PC-3 (cell line): ENCODE results near the gene GPR179. TPM values are rescaled to one million over a fixed set of nuclear protein-coding genes. Genes with fewer than 3 reads are reported as not detected.

Experiments used
- ATAC-seq: fragments of 200-7000 bp; cut with Tn5 transposase; 2 replicates; pipeline ENCODE4 v1.9.1; 2020; ENCODE audit warnings: mild to moderate bottlenecking, moderate library complexity
- BruUV-seq: library from RNA; stranded (reverse); fragments of 400-500 nt; replicated peaks from 2 replicates; lab custom pipeline; 2021; lab: Mats Ljungman, UMichigan
- CTCF ChIA-PET: fragments of 300-600 bp; sonication (Branson Sonifier 250); formaldehyde crosslinking; loops from one replicate; lab custom pipeline; 2022; ENCODE audit warnings: antibody characterized with exemption; lab: Charles Lee
- POLR2A ChIA-PET: fragments of 300-600 bp; sonication (Branson Sonifier 250); formaldehyde crosslinking; loops from one replicate; lab custom pipeline; 2022; ENCODE audit warnings: antibody characterized with exemption; ENCODE audit not compliant: unreplicated experiment; lab: Charles Lee
- DNase-seq: peaks from one replicate; pipeline ENCODE4 v3.0.0-alpha.2; 2015
- H2AFZ ChIP-seq: fragments of 300-600 bp; sonication (generic); 2 replicates; pipeline ENCODE4 v1.6.0; 2016; ENCODE audit warnings: antibody characterized with exemption, low read length
- H3F3A ChIP-seq: fragments of 300-600 bp; sonication (generic); one replicate; pipeline ENCODE4 v1.6.0; 2017; ENCODE audit warnings: antibody characterized with exemption, low read length, control low read depth, mild to moderate bottlenecking; ENCODE audit not compliant: unreplicated experiment
- H3K27ac ChIP-seq: fragments of 300-600 bp; sonication (generic); 2 replicates; pipeline ENCODE4 v1.5.1; 2016; ENCODE audit warnings: mild to moderate bottlenecking, low read length
- H3K27me3 ChIP-seq: fragments of 300-600 bp; sonication (generic); 2 replicates; pipeline ENCODE4 v1.6.1; 2016; ENCODE audit warnings: low read length, mixed read lengths
- H3K36me3 ChIP-seq: fragments of 300-600 bp; sonication (generic); 2 replicates; pipeline ENCODE4 v1.6.1; 2016; ENCODE audit warnings: low read depth, mixed run types, low read length, mixed read lengths
- H3K4me1 ChIP-seq: fragments of 300-600 bp; sonication (generic); 2 replicates; pipeline ENCODE4 v1.5.1; 2016; ENCODE audit warnings: low read length; ENCODE audit not compliant: insufficient read depth
- H3K4me2 ChIP-seq: fragments of 300-600 bp; sonication (generic); 2 replicates; pipeline ENCODE4 v1.6.0; 2016; ENCODE audit warnings: low read length
- H3K4me3 ChIP-seq: fragments of 300-600 bp; sonication (generic); 2 replicates; pipeline ENCODE4 v1.5.1; 2016; ENCODE audit warnings: mild to moderate bottlenecking, low read length, mixed read lengths
- H3K79me2 ChIP-seq: fragments of 300-600 bp; sonication (generic); 2 replicates; pipeline ENCODE4 v1.6.1; 2017; ENCODE audit warnings: low read length, mixed read lengths
- H3K9ac ChIP-seq: fragments of 300-600 bp; sonication (generic); 2 replicates; pipeline ENCODE4 v1.6.0; 2016; ENCODE audit warnings: mild to moderate bottlenecking, low read length
- H3K9me2 ChIP-seq: fragments of 300-600 bp; sonication (generic); replicated peaks from 2 replicates; pipeline ENCODE4 v1.6.1; 2016; ENCODE audit warnings: mixed run types, low read length, mixed read lengths
- H3K9me3 ChIP-seq: fragments of 300-600 bp; sonication (generic); 2 replicates; pipeline ENCODE4 v1.6.1; 2016; ENCODE audit warnings: low read length, mixed read lengths
- H4K20me1 ChIP-seq: fragments of 300-600 bp; sonication (generic); 2 replicates; pipeline ENCODE4 v1.6.1; 2016; ENCODE audit warnings: low read length, mixed read lengths
- CTCF ChIP-seq: fragments of 300-600 bp; sonication (generic); conservative IDR thresholded peaks from 2 replicates; pipeline ENCODE4 v1.5.1; 2017; ENCODE audit warnings: antibody characterized with exemption, low read depth, mild to moderate bottlenecking, low read length
- EZH2 ChIP-seq: fragments of 300-600 bp; sonication (generic); IDR thresholded peaks from one replicate; pipeline ENCODE4 v1.6.1; 2017; ENCODE audit warnings: antibody characterized with exemption, mild to moderate bottlenecking, low read length; ENCODE audit not compliant: unreplicated experiment
- EZH2phosphoT487 ChIP-seq: fragments of 300-600 bp; sonication (generic); IDR thresholded peaks from 2 replicates; pipeline ENCODE4 v1.6.1; 2018; ENCODE audit warnings: mild to moderate bottlenecking, antibody characterized with exemption, low read length, borderline replicate concordance
- intact Hi-C: fragments of 100-400 bp; cut with micrococcal nuclease; formaldehyde crosslinking; loops from 2 replicates; pipeline ENCODE4 v1.9.0; 2023
- total RNA-seq: library from RNA; depleted of rRNA; stranded (reverse); fragments of >200 nt; gene quantifications from 2 replicates; pipeline ENCODE4 v1.2.3, GENCODE V29; 2014

Gene GPR179
- total RNA-seq, 1 experiment from 2014 or later = not detected

GRCh38 chr17:38361694-38362465 lies 18.1 kb upstream of the GPR179 start:
- TF ChIP-seq EZH2phosphoT487 (no peak), CTCF (no peak), EZH2 (no peak)
- BruUV-seq = no TSS peak
- POLR2A ChIA-PET = no interaction called here
- Histone ChIP-seq H3K4me3 (no peak overlapping the region), H3K4me2 (no peak overlapping the region), H3K36me3 (no peaks in the 10 kb centered on the region), H3K79me2 (peaks cover 13% of the 10 kb centered on the region; the same call in 1 of the 2 replicates), H2AFZ (no peak overlapping the region), H3F3A (no peaks in the 10 kb centered on the region), H3K9me3 (no peaks in the 10 kb centered on the region), H3K27me3 (no peaks in the 10 kb centered on the region), H3K9ac (no peak overlapping the region), H4K20me1 (no peaks in the 10 kb centered on the region), H3K4me1 (no peaks in the 10 kb centered on the region), H3K9me2 (no peaks in the 10 kb centered on the region), H3K27ac (no peak overlapping the region)
- CTCF ChIA-PET = no interaction called here
- intact Hi-C loops = no loop called here
- peak; percentile 25 for DNase-seq
- peak; percentile 61 for ATAC-seq

GRCh38 chr17:38358586-38359513 lies 15.1 kb upstream of the GPR179 start:
- ChIA-PET CTCF (interaction anchor here (1.0 kb wide), 1 partner anchor 9 kb away, joined by 3 read pairs; no protein-coding TSS in a partner anchor), POLR2A (no interaction called here)
- H3K9me3 ChIP-seq = no peaks in the 10 kb centered on the region
- no peak overlapping the region for H3K4me3 ChIP-seq
- H3K9ac ChIP-seq = no peak overlapping the region
- DNase-seq (no peak), ATAC-seq (no peak)
- no peaks in the 10 kb centered on the region for H4K20me1 ChIP-seq
- H3K36me3 ChIP-seq = no peaks in the 10 kb centered on the region
- no peak overlapping the region for H3K27ac ChIP-seq
- no peaks in the 10 kb centered on the region for H3K9me2 ChIP-seq
- H3F3A ChIP-seq = no peaks in the 10 kb centered on the region
- H3K4me2 ChIP-seq = no peak overlapping the region
- 0 out of 2 replicates have a peak, but pooled peaks cover 4% of the 10 kb centered on the region for H3K4me1 ChIP-seq
- intact Hi-C loops = no loop called here
- no peak overlapping the region for H2AFZ ChIP-seq
- no peak for TF ChIP-seq EZH2
- no peak for TF ChIP-seq CTCF
- no peak for TF ChIP-seq EZH2phosphoT487
- peaks cover 33% of the 10 kb centered on the region for H3K79me2 ChIP-seq
- no peaks in the 10 kb centered on the region for H3K27me3 ChIP-seq
- no TSS peak for BruUV-seq
